Cardiac fibroblast (primary cell): ENCODE results near the gene ACO2.
A peak's percentile ranks its signal among the peaks of the same experiment; 100 is the strongest.

Experiments
- DNase-seq, 2 donors: peaks; one replicate each; pipeline versions ENCODE4 v3.0.0 to v3.0.0-alpha.2; 2010; ENCODE audit warnings: low read depth in 2 of 2
- H3K4me3 ChIP-seq, 2 donors: replicated peaks in 1 of 2; 1 replicate in 1 of 2; 2 replicates in 1 of 2; pipeline ENCODE4 v1.5.1; 2011; ENCODE audit warnings: low read depth in 2 of 2, low read length in 2 of 2, mild to moderate bottlenecking in 2 of 2, moderate library complexity in 1 of 2
- CTCF ChIP-seq: IDR thresholded peaks from one replicate; pipeline ENCODE4 v1.5.1; 2011; ENCODE audit warnings: low read depth, mild to moderate bottlenecking, low read length, inconsistent platforms

ACO2 gene

GRCh38 chr22:41491374-41492100, 22.6 kb downstream of the ACO2 start:
- TF ChIP-seq CTCF: no peak
- peak in 1 of 2 donors; percentile 42 for DNase-seq

GRCh38 chr22:41498303-41498835, 29.5 kb downstream of the ACO2 start:
- TF ChIP-seq CTCF: no peak
- peak in 1 of 2 donors; percentile 33 for DNase-seq
- H3K4me3 ChIP-seq: no peak overlapping the region

More at GRCh38 chr22:41491374-41492100, 22.6 kb downstream of the ACO2 start:
- H3K4me3 ChIP-seq: no peak overlapping the region

- no peak for DNase-seq
- no peak for TF ChIP-seq CTCF
- H3K4me3 ChIP-seq: no peak overlapping the region
These were observed 30.8 kb downstream of the ACO2 start for GRCh38 chr22:41499624-41500280.

- H3K4me3 ChIP-seq: no peak overlapping the region
- DNase-seq: no peak
- no peak for TF ChIP-seq CTCF
These were observed 31.4 kb downstream of the ACO2 start for GRCh38 chr22:41500303-41500702.

GRCh38 chr22:41501209-41501608, 32.3 kb downstream of the ACO2 start:
- H3K4me3 ChIP-seq: no peak overlapping the region
- no peak for DNase-seq
- peak; percentile 33 for TF ChIP-seq CTCF

GRCh38 chr22:41504397-41504796, 35.5 kb downstream of the ACO2 start:
- TF ChIP-seq CTCF: no peak
- no peak overlapping the region for H3K4me3 ChIP-seq
- DNase-seq: peak; percentile 49 to 83
